Mesenteric fat pad (tissue), 1 donor: ENCODE results near the gene TMEM41A. TPM values are rescaled to one million over a fixed set of nuclear protein-coding genes. Genes with fewer than 3 reads are reported as not detected.
"Not testable (repeated sequence)": the region's sequence is repeated elsewhere in the genome, so short reads cannot be mapped to it uniquely, and the experiment has no call there.

ENCODE experiments used
- DNase-seq: peaks from one replicate; pipeline ENCODE4 v3.0.0-alpha.2; 2020; ENCODE audit warnings: low spot score
- total RNA-seq: library from RNA; stranded (reverse); fragmentation: NEBNext Ultra II Directional; extraction: Animal tissue kit (Norgen Biotek cat#: 25700); gene quantifications from one replicate; pipeline ENCODE4 v1.2.1, GENCODE V29; 2021
- donor health status: DM: yes; HTN: yes; CAD: no.

The TMEM41A gene
- total RNA-seq, 1 donor from 2014 or later, result 17.9 TPM

DNA sequence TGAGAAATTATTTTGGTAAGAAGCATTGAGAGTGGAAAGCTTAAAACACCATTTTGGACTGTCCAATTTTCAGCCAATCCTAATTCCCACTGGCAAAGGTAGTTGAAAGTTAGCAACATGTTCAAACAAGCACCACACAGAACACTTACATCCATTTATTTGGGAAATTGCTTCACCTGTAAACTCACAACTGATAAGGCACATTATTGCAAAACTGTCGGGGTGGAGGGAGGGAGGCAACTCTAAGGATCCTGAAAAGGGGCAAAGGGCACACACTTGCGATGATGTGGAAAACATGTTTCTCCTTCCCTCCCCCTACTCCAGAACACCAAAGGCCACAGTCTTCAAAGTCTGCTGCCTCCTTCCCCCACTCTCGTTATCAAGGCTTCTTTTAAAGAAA, 9.4 kb downstream of the TMEM41A start:
- DNase-seq, result no peak

DNA sequence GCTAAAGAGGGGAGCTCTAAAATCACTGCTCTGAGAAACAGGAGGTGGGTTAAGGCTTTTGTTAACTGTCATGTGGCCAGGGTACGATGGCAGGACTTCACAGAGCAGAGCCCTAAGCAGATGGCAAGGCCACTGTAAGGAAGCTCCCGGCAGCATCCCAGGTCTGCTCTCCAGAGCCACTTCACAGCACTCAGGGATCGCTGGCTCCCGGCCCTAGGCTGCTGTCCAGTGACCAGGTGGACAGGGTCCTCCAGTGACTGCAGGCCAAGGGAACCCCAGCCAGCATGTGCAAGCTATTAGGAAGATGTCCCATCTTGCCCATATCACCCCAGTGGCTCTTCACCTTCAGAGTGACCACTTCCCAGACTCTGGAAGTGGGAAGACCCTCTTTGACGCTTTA, 10.4 kb downstream of the TMEM41A start:
- DNase-seq, result no peak

- DNase-seq, result no peak
Observed at GRCh38 chr3:185486394-185486793, 12.4 kb downstream of the TMEM41A start.

- no peak for DNase-seq
Observed at GRCh38 chr3:185484296-185484695, 14.5 kb downstream of the TMEM41A start.

DNA sequence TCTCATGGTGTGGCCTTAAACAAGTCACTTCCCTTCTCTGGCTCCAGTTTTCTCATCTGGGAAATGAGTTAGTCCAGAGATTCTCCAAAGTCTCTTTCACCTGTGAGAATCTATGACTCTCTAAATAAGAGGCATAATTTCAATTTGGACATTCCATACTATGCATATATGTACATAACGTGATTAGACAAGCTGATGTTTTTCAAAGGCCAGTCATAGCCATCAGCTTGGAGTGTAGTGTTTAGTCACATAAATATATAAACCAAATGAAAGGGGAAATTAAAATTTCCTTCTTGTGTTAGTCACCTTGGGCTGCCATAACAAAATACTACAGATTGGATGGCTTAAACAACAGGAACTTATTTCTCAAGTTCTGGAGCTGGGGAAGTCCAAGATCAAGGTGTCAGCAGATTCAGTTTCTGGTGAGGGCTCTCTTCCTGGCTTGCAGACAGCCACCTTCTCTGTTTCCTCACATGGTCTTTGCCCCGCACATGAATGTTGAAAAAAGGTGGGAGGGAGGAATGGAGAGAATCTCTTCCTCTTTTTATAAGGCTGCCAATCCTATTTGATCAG, 19.4 kb downstream of the TMEM41A start:
- DNase-seq, result no peak

DNA sequence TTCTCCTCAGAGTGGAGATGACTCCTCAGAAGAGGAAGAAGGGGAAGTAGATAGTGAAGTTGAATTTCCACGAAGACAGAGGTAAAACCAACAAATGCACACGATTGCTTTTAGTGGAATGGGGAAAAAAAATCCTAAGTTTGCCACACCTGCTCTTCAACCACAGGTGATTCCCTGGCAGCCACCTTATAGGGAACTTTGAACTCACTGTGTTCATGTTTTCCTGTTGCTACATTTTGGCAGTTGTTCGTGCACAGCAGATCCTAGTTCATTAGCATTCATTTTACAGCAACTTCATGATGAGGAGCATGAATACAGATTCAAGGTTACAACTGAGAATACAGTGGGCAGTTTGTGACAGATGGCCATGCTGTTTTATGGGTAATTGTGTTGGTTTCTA, 21.5 kb downstream of the TMEM41A start:
- DNase-seq, result no peak

GRCh38 chr3:185474922-185475321, 23.9 kb downstream of the TMEM41A start:
- DNase-seq, result not testable (repeated sequence)

GRCh38 chr3:185473290-185473815, 25.5 kb downstream of the TMEM41A start:
- DNase-seq, result no peak

DNA sequence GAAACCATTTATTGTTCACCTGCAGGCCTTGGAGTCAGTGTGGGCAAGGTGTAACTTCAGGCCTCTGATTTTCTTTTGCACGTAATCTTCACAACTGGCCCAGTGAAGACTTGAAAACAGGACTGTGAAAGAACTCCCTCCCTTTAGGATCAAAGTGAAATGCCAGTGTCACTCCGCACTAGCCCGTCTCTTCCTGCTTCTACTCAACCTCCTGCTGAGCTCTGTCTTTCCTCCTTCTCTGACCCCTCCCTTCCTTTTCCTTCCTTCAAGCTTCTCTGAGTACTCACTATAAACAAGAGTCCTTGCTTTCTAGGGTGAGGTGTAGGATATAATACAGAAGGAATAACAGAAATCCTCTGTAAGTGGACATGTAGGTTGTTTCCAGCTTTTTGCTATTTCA, 28.5 kb downstream of the TMEM41A start:
- DNase-seq, result no peak

DNA sequence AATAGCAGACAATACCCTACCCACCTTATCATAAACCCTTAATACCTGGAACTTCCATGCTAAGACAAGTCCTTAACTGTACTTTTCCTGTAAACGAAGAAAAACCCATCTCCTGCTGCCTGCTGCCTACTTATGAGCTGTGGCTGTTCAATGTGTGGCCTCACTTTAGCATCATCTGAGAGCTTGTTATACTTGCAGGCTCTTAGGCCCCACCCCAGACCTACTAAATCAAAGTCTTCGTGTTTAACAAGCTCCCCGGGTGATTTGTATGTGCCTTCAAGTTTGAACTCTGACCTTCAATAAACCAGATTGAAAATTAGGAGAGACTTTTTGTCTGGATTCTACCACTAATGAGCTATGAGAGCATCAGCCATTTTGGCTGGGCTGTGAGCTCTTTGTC, 29.3 kb downstream of the TMEM41A start:
- DNase-seq, result no peak

DNA sequence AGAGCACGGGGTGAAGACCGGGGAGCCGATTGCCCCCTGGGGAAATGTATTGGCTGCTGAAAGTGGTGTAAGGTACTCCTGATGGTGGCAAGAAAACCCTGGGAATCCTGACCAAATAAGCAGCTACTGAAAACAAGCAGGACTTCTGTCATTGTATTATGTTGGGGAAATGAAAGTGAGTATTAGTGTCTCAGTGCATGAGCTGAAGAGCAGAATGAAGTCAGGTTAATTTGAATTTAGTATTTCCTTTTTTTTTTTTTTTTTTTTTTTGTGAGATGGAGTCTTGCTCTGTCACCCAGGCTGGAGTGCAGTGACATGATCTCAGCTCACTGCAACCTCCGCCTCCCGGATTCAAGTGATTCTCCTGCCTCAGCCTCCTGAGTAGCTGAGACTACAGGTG, 32.7 kb downstream of the TMEM41A start:
- not testable (repeated sequence) for DNase-seq

DNA sequence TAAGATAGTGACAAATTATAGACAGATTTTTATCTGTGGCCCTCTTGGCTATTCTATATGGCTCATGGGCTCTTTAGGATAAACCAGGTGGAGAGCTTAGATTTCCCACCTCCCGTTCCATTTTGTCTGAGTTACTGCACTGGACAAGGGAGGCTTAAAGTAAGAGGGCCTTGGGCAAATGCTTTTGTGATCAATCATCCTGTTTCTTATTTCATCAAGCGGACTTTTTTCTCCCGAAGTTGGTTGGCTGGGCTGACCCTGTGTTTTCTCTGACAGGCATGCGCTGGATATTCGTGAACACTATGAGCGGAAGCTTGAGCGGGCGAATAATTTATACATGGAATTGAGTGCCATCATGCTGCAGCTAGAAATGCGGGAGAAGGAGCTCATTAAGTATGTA, 33.4 kb downstream of the TMEM41A start:
- no peak for DNase-seq

DNA sequence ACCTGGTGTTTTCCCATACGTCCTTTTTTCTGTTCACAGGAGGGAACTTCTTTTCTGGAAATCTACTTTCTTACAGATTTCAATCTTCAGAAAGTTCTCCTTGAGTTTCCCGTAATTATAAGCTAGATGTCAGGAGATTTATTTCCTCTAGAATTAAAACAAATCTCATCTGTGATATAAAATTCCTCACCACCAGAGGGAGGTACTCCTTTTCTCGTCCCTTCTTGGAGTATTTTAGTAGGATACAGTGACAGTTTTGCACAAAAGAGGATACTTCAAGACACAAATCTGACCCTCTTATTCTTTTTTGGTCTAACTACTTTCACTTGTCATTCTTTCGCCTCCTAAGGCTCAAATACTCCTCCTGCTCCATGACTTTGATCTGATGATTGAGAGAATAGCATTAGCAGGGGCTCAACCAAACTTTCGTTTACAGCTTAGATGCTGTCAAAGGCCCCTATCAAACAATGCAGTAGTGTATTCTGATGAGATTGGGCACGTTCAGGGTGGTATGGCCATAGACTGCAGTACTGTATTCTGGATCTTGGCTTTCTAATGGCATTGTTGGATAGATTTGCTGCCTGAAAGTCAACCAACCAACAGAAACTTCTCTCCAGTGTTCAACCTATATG, 38.0 kb downstream of the TMEM41A start:
- no peak for DNase-seq

DNA sequence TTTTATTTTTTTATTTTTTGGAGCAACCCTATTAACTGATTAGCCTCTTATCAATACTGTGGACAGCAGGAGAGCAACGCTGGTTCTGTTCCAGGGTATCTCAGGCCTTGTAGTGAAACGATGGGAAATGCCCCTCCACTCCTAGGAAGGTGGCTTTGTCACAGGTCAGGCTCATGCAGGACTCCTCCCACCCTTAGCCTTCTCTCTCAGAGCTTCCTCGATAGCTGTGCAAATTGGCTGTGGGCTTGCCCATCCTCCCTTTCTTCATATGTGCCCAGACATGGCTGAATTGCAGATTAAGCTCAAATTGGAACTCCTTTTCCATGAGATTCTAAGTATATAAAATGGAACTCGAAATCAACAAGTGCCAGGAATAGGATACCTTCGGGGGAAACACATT, 38.5 kb downstream of the TMEM41A start:
- no peak for DNase-seq

- DNase-seq, result no peak
Observed at GRCh38 chr3:185457376-185457775, 41.5 kb downstream of the TMEM41A start.

DNA sequence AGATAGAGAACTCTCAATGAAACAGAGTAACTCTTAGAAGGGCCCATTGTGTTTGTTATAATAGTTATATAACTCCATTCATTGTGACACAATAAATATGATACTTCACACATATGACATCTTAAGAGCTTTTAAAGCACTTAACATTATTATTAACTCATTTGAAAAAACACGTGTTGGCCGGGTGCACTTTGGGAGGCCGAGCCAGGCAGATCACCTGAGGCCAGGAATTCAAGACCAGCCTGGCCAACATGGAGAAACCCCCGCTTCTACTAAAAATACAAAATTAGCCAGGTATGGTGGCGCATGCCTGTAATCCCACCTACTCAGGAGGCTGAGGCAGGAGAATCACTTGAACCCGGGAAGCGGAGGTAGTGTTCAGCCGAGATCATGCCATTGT, 47.4 kb downstream of the TMEM41A start:
- DNase-seq, result not testable (repeated sequence)

DNA sequence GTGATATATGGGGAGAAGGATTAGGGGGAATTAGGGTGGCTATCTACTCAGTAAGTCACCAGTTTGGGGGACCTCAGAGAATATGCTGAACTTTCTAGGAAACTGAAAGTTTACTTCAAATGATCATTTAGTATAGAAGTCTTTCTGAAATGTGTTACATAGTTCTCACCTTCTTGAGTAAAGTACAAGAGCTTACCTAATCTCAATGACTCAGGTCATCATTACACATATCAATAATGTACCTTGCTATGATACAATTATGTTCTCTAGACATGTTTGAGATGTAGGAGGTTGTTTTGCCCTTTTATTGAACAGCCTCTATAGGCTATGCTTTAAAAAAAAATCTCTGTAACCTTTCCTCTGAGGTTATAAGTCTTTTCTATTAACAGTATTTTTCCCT, 50.7 kb downstream of the TMEM41A start:
- no peak for DNase-seq

DNA sequence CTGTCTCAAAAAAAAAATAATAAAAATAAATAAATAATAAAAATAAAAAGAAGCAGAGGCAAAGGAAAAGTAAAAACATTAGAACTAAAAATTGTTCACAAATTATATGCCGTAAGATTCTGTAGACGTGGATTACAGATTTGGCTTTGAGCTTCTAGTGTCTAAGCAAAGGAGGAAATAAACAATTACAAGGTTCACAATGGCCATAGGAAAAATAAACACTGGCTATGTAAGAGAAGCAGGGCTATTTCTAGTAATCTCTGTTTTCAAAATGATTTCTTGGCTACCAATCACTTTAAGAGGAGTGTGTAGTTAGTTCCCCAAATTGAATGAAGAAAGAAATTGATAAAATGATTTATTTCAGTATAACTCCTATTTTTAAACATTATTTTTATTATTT, 54.5 kb downstream of the TMEM41A start:
- no peak for DNase-seq

GRCh38 chr3:185442031-185442430, 56.8 kb downstream of the TMEM41A start:
- no peak for DNase-seq

GRCh38 chr3:185439745-185440466, 58.9 kb downstream of the TMEM41A start:
- no peak for DNase-seq
